Activated naive CD4-positive, alpha-beta T cell treated with anti-CD3 and anti-CD28 coated beads for 36 hours (primary cell): ENCODE results near the gene LYL1. TPM values are rescaled to one million over a fixed set of nuclear protein-coding genes. Genes with fewer than 3 reads are reported as not detected.

Experiments used
- CTCF ChIA-PET: fragments of 350-600 bp; sonication (Branson Sonifier 250); formaldehyde crosslinking; loops from one replicate; lab custom pipeline; 2021; ENCODE audit warnings: antibody characterized with exemption; lab: Charles Lee
- DNase-seq: peaks from one replicate; pipeline ENCODE4 v3.0.0-alpha.2; 2020
- H3K27ac Mint-ChIP-seq: one replicate; pipeline ENCODE4 v1.8.0; 2021; ENCODE audit warnings: mild to moderate bottlenecking, mixed read lengths
- H3K27me3 Mint-ChIP-seq: one replicate; pipeline ENCODE4 v1.8.0; 2021; ENCODE audit warnings: low read depth, mixed read lengths
- H3K36me3 Mint-ChIP-seq: one replicate; pipeline ENCODE4 v1.8.0; 2021; ENCODE audit warnings: low read depth, mixed read lengths
- H3K4me1 Mint-ChIP-seq: one replicate; pipeline ENCODE4 v1.8.0; 2021; ENCODE audit warnings: low read depth, mixed read lengths
- H3K4me3 Mint-ChIP-seq: one replicate; pipeline ENCODE4 v1.8.0; 2021; ENCODE audit warnings: mild to moderate bottlenecking, moderate library complexity, mixed read lengths
- H3K9me3 Mint-ChIP-seq: one replicate; pipeline ENCODE4 v1.8.0; 2021; ENCODE audit warnings: mixed read lengths
- intact Hi-C: fragments of 100-400 bp; cut with micrococcal nuclease; formaldehyde crosslinking; loops from one replicate; pipeline ENCODE4 v1.15.1; 2023
- total RNA-seq, 2 experiments: library from RNA; stranded (reverse); gene quantifications; one replicate each; pipeline ENCODE4 v1.2.3, GENCODE V29; 2021

Gene LYL1
- total RNA-seq, 2 experiments from 2014 or later = 1.8 to 2.2 TPM

DNA sequence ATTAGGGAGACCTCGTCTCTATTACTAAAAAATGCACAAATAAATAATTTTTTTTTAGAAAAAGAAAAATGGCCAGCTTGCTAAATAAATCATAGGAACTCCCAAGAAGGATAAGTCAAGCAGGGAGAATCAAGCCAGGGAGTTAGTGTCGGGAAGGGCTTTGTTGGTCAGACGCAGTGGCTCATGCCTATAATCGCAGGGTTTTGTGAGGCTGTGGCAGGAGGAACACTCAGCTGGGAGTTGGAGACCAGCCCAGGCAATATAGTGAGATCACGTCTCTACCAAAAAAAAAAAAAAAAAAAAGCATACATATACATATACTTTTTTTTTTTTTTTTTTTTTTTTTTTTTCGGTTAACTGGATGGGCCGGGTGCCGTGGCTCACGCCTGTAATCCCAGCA lies 24.4 kb upstream of the LYL1 start:
- H3K36me3 Mint-ChIP-seq = peaks cover 8% of the 10 kb centered on the region
- intact Hi-C loops = no loop called here
- H3K27me3 Mint-ChIP-seq = no peaks in the 10 kb centered on the region
- no peak for DNase-seq
- H3K27ac Mint-ChIP-seq = no peak overlapping the region
- CTCF ChIA-PET = no interaction called here
- H3K4me1 Mint-ChIP-seq = peaks cover 27% of the 10 kb centered on the region
- H3K4me3 Mint-ChIP-seq = no peak overlapping the region
- H3K9me3 Mint-ChIP-seq = no peaks in the 10 kb centered on the region

DNA sequence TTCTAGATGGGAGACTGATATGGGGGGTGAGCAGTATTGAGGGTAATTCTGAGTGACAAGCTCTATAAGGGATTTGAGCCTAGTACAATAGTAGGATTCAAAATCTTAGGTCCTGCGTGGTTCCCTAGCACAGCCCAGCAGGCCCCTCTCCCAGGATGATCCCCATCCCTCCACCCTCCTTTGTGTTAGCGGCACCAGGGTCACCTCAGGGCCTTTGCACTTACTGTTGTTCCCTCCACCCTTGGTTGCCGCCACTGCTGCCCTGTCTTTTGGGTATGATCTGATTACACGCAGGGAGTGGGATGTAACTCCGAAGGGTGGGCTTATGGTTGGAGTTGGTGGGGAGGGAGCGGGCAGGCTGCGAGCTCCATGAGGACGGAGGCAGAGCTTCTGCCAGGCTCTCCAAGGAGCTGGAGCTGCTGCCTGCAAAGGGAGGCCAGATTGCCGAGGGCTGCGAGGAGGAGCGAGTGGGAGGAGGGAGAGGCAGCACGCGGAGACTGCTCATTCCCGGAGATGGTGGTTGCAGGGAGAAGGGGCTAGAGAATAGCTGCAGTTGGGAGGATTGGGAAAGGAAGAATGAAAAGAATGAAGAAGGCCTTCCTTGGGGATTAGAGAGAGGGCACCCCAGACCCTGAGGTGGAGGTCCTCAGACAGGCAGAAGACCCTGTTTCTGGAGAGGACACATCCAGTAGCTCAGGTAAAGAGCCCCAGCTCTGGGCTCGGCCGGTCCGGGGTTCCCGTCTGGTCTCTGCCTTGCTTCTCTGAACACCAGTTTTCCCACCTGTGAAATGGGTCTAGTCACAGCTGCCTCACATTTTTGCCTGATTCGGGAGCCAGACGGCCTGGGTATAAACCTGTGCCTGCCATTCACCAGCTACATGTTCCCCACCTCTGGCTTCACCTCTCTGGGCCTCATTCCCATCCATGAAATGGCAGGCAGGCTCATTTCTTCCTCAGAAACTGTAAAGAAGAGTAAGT lies 20.6 kb upstream of the LYL1 start:
- Mint-ChIP-seq H3K27ac (no peak overlapping the region), H3K4me3 (no peak overlapping the region), H3K36me3 (peaks cover 5% of the 10 kb centered on the region), H3K4me1 (peaks cover 43% of the 10 kb centered on the region), H3K9me3 (no peaks in the 10 kb centered on the region), H3K27me3 (no peaks in the 10 kb centered on the region)
- no peak for DNase-seq
- intact Hi-C loops = no loop called here
- CTCF ChIA-PET = interaction anchor here (0.6 kb wide), 1 partner anchor 155 kb away, joined by 3 read pairs; no protein-coding TSS in a partner anchor

DNA sequence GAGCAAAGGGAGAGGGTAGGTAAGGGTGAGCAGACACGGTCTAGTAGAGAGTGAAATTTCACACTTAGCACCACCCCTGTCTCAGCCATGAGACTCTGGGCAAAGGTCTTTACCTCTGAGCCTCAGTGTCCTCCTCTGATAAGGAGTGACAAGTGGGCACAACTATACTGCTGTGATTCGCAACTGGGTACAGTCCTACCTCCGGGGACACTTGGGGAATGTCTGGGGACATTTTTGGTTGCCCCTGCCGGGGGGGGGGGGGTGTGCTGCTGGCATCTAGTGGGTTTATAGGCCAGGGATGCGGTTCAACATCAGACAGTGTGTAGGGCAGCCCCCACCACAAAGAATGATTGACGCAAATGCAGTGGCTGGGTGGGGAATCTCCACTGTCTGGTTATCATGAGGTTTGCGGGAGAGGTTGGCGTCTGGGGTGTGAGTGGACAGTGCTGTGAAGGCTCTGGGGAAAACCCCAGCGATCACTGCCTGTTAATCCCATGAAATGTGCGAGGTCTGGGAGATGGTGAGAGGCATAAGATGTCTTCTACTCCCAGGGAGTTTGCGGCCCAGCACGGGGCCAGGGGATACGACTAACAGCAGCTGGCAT lies 19.7 kb upstream of the LYL1 start:
- peaks cover 5% of the 10 kb centered on the region for H3K36me3 Mint-ChIP-seq
- no peak overlapping the region for H3K4me3 Mint-ChIP-seq
- H3K27ac Mint-ChIP-seq = no peak overlapping the region
- CTCF ChIA-PET = interaction anchor here (0.6 kb wide), 1 partner anchor 154 kb away, joined by 3 read pairs; no protein-coding TSS in a partner anchor
- no peak for DNase-seq
- peaks cover 38% of the 10 kb centered on the region for H3K4me1 Mint-ChIP-seq
- intact Hi-C loops = no loop called here
- H3K27me3 Mint-ChIP-seq = no peaks in the 10 kb centered on the region
- no peaks in the 10 kb centered on the region for H3K9me3 Mint-ChIP-seq

DNA sequence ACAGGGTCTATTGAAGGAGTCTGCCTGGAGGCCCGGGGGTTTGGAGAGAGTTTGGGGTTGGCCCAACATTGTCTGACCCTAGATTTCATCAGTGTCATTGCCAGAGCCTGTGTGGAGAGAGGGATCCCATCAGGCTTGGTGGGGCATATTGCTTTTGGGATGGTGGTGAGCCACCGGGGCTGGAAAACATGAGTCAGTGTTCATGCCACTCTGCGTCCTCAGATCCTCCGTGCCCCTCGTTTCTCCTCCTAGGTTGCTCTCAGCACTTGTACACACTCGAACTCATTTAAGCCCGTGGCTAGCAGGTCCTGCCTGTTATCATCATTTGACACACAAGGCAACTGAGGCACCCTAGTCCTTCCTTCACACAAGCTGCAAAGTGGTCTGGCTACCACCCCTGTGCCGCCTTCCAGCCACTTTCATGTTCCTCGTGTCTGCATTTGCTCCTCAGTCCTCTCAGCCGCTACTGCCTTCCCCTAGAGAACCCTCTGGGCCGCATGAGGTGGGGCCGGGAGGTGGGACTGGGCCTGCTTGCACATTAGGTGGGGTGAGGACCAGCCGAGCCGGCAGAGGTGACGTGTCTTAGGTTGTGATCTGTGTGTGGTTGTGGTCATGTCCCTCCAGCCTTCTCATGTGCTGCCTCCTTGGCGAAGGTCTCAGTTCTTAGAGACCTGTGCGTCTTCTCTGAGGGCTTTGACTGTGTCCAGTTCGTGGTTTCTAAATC lies 19.1 kb upstream of the LYL1 start:
- no peak overlapping the region for H3K27ac Mint-ChIP-seq
- intact Hi-C loops = no loop called here
- H3K9me3 Mint-ChIP-seq = no peaks in the 10 kb centered on the region
- peaks cover 3% of the 10 kb centered on the region for H3K36me3 Mint-ChIP-seq
- no peak overlapping the region for H3K4me3 Mint-ChIP-seq
- H3K4me1 Mint-ChIP-seq = peaks cover 38% of the 10 kb centered on the region
- CTCF ChIA-PET = no interaction called here
- DNase-seq = no peak
- H3K27me3 Mint-ChIP-seq = no peaks in the 10 kb centered on the region

DNA sequence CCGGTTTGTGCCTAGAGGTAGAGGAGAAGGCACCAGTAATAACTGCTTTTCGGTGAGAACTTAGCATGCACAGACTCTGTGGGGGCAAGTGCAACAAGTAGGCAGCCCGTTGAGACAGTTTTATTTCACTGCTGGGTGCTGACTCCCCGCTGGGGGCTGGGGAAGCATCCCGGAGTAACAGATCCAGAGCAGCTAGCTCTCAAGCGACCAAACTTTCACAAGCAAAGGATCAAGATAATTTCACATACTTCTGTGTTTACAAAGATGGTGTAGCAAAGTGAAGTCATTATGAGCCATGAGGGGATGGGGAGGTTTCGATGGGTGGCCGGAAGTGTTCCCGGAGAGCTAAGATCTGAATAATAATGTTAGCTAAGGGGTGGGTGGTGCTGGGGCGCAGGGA lies 18.2 kb upstream of the LYL1 start:
- CTCF ChIA-PET = interaction anchor here (1.7 to 4.0 kb wide), 2 partner anchors 16 to 155 kb away, joined by 4 to 24 read pairs; no protein-coding TSS in a partner anchor
- no peak overlapping the region for H3K27ac Mint-ChIP-seq
- no peaks in the 10 kb centered on the region for H3K27me3 Mint-ChIP-seq
- no peaks in the 10 kb centered on the region for H3K9me3 Mint-ChIP-seq
- DNase-seq = no peak
- H3K4me3 Mint-ChIP-seq = no peak overlapping the region
- intact Hi-C loops = no loop called here
- H3K4me1 Mint-ChIP-seq = peaks cover 40% of the 10 kb centered on the region
- no peaks in the 10 kb centered on the region for H3K36me3 Mint-ChIP-seq

DNA sequence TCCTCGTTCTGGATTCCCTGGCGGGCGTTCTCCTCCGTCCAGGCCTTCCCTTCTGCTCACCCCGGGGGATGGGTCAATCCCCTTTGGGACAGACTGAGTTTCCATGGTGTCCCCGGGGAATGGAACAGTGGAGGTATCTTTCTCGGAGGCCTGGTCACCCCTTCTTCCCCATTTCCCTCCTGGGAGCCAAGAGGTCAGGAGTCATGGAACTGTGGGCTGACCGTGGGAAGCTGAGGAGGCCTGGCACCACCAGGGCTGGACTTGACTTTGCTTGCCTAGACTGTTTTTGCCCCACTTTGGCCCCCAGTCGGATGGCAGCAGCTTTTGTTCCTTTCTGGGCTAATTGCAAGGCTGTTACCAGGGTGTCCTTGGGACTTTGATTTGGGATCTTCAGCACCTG lies 17.4 kb upstream of the LYL1 start:
- no peak overlapping the region for H3K27ac Mint-ChIP-seq
- DNase-seq = no peak
- no peaks in the 10 kb centered on the region for H3K27me3 Mint-ChIP-seq
- H3K9me3 Mint-ChIP-seq = no peaks in the 10 kb centered on the region
- H3K36me3 Mint-ChIP-seq = peaks cover 2% of the 10 kb centered on the region
- CTCF ChIA-PET = interaction anchor here (1.4 to 4.0 kb wide), 4 partner anchors 15 to 155 kb away, joined by 4 to 24 read pairs (median 4); no protein-coding TSS in a partner anchor
- no peak overlapping the region for H3K4me3 Mint-ChIP-seq
- intact Hi-C loops = no loop called here
- peaks cover 48% of the 10 kb centered on the region for H3K4me1 Mint-ChIP-seq

DNA sequence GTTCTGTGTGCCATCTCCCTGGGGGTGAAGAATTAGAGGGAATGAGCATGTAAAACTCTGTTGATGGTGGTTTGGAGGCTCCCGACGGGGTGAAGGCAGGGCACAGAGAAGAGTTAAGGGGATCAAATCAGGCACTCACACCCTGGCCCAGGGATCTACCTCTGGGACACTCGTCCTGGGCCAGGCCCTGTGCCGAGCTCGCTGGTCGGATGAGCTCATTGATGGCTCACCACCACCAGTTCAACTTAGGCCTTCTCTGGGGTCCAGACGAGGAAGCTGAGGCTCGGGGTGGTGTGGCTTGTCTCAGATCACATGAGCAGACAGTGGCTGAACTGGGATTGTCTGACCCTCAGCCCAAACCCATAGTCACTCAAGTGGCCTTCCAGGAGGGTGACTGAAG lies 17.0 kb upstream of the LYL1 start:
- no peak for DNase-seq
- Mint-ChIP-seq H3K9me3 (no peaks in the 10 kb centered on the region), H3K4me1 (peaks cover 52% of the 10 kb centered on the region), H3K27me3 (no peaks in the 10 kb centered on the region), H3K27ac (no peak overlapping the region), H3K4me3 (peak overlapping the region; percentile 75), H3K36me3 (peaks cover 2% of the 10 kb centered on the region)
- CTCF ChIA-PET = interaction anchor here (1.4 to 4.0 kb wide), 4 partner anchors 15 to 154 kb away, joined by 4 to 24 read pairs (median 4); no protein-coding TSS in a partner anchor
- intact Hi-C loops = no loop called here

DNA sequence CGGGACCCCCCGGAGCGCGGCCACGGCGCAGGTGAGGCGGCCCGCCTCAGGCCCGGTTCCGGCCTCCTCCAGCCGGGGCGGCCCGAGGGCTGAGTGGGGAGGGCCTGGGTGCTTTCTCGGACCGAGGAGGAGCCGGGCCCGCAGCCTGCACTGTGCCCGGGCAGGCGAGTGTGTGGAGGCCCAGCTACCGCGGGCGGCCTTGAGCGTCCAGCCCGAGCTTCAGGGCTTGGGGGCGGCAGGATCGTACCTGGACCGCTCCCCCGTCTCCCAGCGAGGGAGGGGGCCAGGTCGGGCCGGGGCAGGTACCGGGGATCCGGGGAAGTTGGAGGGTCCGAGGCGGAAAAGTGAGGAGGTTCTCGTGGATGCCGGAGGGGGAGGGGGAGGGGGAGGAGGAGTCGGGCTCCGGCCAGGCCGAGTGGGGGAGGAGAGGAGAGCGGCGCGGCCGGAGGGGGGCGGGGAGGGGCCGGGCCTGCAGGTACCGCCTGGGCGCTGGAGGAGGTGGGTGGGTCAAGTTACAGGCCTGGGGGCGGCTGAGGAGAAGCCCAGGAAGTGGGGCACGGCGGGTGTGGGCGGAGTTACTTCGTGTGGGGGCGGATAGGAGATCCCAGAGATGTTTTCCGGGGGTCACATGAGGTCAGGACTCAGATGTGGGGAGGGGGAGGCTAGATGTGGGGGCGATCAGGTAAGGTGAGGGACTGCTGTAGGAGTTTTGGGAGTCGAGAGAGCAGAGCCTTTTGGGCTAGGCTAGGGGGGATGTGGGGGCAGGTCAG lies 16.0 kb upstream of the LYL1 start:
- DNase-seq = peak; percentile 55
- CTCF ChIA-PET = interaction anchor here (0.6 to 4.0 kb wide), 5 partner anchors 14 to 154 kb away, joined by 3 to 24 read pairs (median 4); no protein-coding TSS in a partner anchor
- H3K36me3 Mint-ChIP-seq = peaks cover 4% of the 10 kb centered on the region
- peaks cover 49% of the 10 kb centered on the region for H3K4me1 Mint-ChIP-seq
- H3K27me3 Mint-ChIP-seq = no peaks in the 10 kb centered on the region
- H3K4me3 Mint-ChIP-seq = peak overlapping the region; percentile 75
- intact Hi-C loops = loop anchor here (1.0 kb wide), 2 partner anchors 33 to 45 kb away; no protein-coding TSS in a partner anchor
- no peaks in the 10 kb centered on the region for H3K9me3 Mint-ChIP-seq
- H3K27ac Mint-ChIP-seq = peak overlapping the region; percentile 73

DNA sequence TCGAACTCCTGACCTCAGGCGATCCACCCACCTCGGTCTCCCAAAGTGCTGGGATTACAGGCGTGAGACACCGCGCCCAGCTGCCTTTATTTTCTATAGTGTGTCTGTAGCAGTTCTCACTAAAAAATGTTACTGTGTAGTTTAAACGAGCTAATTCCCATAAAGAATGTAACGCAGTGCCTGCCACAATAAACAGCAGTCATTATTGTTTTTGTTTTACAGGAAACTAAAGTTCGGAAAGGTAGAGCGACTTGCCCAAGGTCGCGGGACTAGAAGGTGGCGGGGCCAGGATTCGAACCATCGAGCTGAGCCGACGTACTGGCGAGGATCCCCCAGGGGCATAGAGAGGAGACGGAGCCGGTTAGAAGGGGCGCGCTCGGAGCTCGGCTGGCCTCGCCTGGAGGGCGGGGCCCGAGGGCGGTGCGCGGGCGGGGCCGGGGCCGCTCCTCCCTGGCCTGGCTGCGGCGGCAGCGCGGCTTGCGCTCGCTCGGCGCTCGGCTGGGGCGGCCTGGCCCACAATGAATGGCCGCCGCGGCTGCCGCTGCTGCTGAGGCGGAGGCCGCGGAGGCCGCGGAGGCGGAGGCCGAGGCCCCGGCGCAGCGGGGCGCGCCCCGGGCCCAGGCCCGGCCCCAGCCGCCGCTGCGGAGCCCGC lies 15.2 kb upstream of the LYL1 start, which contains the start of gene NACC1:
Gene NACC1, plus strand, starts transcription at position 493 of the 652 bp plus-strand sequence. CDS start 16,944 bp downstream, outside the sequence.
- peak; percentile 89 for DNase-seq
- peak within 1 kb of the TSS; percentile 97 for H3K4me3 Mint-ChIP-seq
- intact Hi-C loops = loop anchor here (1.0 kb wide), 3 partner anchors 18 to 45 kb away; no protein-coding TSS in a partner anchor
- H3K9me3 Mint-ChIP-seq = no peaks in the 10 kb centered on the region
- peaks cover 4% of the 10 kb centered on the region for H3K36me3 Mint-ChIP-seq
- H3K27ac Mint-ChIP-seq = peak within 1 kb of the TSS; percentile 91
- H3K27me3 Mint-ChIP-seq = no peaks in the 10 kb centered on the region
- CTCF ChIA-PET = interaction anchor here (0.6 to 4.0 kb wide), 4 partner anchors 13 to 153 kb away, joined by 3 to 24 read pairs (median 5); no protein-coding TSS in a partner anchor
- H3K4me1 Mint-ChIP-seq = peaks cover 49% of the 10 kb centered on the region

DNA sequence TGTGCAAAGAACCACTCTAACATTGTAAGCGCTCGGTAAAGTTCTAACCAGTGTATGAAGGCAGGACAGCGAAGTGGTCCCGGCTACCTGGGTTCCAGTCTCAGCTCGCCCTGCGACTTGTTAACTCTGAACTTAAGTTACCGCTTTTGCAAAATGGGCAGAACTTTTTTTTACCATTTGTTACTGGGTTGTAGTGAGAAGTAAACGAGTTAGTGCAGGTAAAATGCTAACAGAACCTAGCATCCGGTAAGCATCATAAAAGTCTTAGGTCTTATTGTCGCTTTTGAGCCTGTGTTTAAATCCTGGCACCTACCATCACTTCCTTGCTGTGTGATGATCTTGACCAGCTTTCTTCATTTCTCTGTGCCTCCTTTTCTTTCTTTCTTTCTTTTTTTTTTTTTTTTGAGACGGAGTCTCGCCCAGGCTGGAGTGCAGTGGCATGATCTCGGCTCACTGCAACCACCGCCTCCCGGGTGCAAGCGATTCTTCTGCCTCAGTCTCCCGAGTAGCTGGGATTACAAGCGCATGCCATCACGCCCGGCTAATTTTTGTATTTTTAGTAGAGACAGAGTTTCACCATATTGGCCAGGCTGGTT lies 14.6 kb upstream of the LYL1 start:
- DNase-seq = no peak
- intact Hi-C loops = loop anchor here (1.0 kb wide), 1 partner anchor 17 kb away; no protein-coding TSS in a partner anchor
- CTCF ChIA-PET = interaction anchor here (0.8 to 4.0 kb wide), 3 partner anchors 13 to 88 kb away, joined by 3 to 24 read pairs (median 3); no protein-coding TSS in a partner anchor
- no peaks in the 10 kb centered on the region for H3K9me3 Mint-ChIP-seq
- peak overlapping the region; percentile 97 for H3K4me3 Mint-ChIP-seq
- H3K36me3 Mint-ChIP-seq = peaks cover 8% of the 10 kb centered on the region
- no peaks in the 10 kb centered on the region for H3K27me3 Mint-ChIP-seq
- peak overlapping the region; percentile 91 for H3K27ac Mint-ChIP-seq
- H3K4me1 Mint-ChIP-seq = peaks cover 52% of the 10 kb centered on the region
